Left kidney (tissue), 2 donors: ENCODE data around the gene NEURL1. TPM values are rescaled to one million over a fixed set of nuclear protein-coding genes. Genes with fewer than 3 reads are reported as not detected.
A peak's percentile ranks its signal among the peaks of the same experiment; 100 is the strongest.
"Not testable (repeated sequence)": the region's sequence is repeated elsewhere in the genome, so short reads cannot be mapped to it uniquely, and the experiment has no call there.

Experiments
- DNase-seq: peaks from one replicate; pipeline ENCODE4 v3.0.0-alpha.2; 2013
- polyA plus RNA-seq: library from polyadenylated mRNA; unstranded; fragments of 120-200 nt; gene quantifications from one replicate; pipeline ENCODE4 v1.2.1, GENCODE V29; 2013; ENCODE audit not compliant: insufficient read length

Gene NEURL1
- polyA plus RNA-seq, 1 donor: 1.6 TPM

- no peak for DNase-seq
Observed at GRCh38 chr10:103584216-103585010, 90.9 kb downstream of the NEURL1 start.

GRCh38 chr10:103585011-103585405 lies 91.5 kb downstream of the NEURL1 start:
- no peak for DNase-seq

DNA sequence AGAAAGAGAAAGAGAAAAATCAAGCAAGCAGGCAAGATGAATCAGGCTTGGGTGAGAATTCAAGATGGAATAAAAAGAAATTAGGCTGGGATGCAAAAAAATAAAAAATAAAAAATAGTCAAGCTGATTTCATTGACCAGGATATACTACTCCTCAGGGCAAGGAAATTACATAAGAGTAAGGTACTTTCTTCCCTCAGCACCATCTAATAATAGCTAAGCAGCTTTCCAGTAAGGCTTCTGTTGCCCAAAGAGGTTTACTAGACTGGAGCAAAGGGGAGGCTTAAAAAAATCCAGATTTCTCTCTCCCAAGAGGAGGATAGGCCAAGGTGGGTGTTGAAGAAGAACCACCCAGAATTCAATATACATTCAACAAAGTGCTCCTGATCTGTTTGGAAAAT lies 93.6 kb downstream of the NEURL1 start:
- no peak for DNase-seq

DNA sequence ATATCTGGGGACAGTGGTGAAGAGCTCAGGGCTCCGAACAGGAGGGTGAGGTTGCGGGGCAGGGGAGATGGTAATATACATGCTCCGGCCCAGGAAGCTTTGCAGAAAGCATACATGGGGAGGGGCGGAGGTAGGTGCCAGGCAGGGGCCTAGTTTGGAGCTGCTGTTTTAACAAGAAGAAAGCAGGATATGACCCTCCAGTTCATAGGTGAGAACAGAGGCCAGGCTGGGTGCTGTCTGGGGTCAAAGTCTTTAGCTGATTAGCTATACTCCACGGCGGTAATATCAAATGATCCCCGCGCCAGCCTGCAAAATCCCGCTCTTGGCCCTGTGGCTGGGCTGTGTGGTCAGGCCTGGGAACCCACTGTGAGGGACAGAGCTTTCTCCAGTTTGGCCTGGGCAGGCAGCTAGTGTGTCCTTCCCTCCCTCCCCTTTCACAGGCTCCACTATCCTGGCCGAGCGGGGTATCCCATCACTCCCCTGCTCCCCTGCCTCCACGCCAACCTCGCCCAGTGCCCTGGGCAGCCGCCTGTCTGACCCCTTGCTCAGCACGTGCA lies 95.6 kb downstream of the NEURL1 start:
- no peak for DNase-seq

- DNase-seq: no peak
Observed at GRCh38 chr10:103590060-103590459, 96.6 kb downstream of the NEURL1 start.

GRCh38 chr10:103590744-103591291 lies 97.3 kb downstream of the NEURL1 start:
- no peak for DNase-seq

- DNase-seq: no peak
Observed at GRCh38 chr10:103592186-103593021, 98.9 kb downstream of the NEURL1 start.

DNA sequence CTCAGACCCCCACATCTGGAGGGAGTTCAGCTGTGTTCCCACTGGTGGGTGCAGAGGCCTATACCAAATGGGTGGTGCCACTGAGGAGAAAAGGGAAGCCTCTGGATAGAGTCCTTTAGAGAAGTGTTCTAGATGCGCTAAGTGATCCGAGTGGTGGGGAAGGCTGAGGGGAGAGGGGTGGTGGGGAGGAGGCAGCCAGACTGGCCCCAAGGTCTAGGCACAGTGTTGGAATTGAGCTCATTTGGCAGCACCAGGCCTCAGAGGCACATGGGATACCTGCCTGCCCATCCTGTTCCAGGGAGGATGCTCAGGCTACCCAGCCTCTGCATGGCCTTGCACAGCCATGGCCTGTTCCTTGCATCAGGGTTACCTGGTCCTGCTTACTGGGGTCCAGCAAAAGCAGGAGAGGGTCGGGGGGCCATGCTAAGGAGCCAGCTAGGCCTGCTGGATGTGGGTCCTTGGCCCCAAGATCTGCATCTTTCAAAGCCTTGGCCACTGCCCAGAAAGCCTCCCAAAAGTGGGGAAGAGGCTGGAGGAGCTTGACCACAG lies 99.6 kb downstream of the NEURL1 start:
- DNase-seq: no peak

DNA sequence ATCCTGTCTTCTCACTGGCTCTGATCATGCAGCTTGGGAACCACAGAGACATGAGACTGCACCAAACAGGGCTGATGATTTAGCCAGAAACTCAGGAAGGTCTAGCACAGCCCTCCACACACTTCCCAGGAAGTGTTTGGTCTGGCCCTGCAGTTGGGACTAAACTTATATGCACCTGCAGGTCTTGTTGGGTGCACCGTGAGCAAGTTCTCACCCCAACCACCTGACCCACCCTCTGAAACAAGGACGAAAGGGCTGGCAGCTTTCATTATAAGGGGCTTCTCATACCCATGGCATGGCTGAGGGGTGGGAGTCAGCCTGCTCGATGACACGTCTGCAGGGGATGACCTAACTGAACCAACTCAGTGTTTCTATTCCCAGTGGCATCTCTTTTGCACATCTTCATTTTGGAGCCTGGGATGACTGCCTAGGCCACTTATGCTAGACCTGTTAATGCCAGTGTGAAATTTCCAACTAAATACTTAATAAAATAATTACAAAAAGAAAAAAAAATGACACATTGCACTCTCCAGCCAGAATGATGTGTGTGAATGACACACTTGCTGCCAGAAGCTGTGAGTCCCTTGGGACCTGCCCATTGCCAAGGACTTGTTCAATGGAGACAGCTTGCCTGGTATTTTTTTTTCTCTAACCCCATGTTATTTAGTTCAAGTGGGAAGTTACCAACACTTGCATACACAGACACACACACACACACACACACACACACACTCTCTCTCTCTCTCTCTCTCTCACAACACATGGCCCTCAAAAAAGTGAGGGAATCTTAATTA lies 102.6 kb downstream of the NEURL1 start:
- DNase-seq: no peak

- DNase-seq: no peak
Observed at GRCh38 chr10:103597003-103597402, 103.5 kb downstream of the NEURL1 start.

- peak; percentile 87 for DNase-seq
Observed at GRCh38 chr10:103598654-103599115, 105.2 kb downstream of the NEURL1 start.

DNA sequence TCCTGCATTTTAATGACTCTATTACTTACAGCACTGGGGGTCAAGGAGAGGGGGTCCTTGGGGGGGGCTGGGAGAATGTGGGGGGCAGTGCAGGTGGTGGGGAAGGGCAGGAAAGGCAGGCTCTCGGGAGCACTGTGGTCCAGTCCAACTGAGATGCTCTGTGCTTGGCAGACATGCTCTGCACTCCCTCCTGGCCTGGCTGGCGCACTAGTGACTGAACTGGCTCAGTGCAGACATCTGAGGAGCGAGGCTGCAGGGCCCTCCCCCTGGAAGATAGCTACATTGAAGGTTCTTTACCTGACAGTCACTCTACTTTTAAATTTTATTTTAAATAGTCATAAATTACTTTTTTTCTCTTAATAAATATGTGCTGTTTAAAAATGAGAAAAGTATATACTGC lies 105.7 kb downstream of the NEURL1 start:
- DNase-seq: no peak

- no peak for DNase-seq
Observed at GRCh38 chr10:103599907-103600306, 106.4 kb downstream of the NEURL1 start.

- DNase-seq: no peak
Observed at GRCh38 chr10:103600325-103600724, 106.8 kb downstream of the NEURL1 start.

DNA sequence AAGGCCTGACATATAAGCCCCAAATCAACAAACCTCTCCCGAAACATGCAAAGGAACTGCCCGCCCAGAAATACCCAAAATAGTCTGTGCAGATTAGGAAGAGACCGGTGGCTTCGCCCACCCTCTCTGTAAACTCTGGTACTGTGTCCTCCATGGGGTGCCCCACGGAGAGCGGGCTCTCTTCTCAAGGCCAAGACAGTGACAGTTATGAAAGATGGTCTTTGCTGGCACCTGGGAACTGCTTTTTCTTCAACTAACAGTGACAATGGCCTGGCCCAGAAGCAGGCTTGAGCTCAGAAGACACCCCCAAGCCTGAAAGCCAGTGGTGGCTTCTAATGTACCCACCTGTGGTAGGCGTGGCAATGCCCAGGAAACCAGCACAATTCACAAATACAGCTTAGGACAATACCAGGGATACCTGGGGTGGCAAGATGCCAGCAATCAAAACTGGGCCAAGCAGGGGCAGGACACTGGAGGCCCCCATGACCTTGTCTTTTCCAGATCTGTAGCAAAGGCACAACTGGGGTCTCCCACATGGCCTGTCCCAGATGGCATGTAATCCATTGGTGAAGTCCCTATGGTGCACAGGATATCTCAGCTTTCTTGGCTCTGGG lies 107.6 kb downstream of the NEURL1 start:
- DNase-seq: no peak

GRCh38 chr10:103602028-103602851 lies 108.7 kb downstream of the NEURL1 start:
- no peak for DNase-seq

- DNase-seq: no peak
Observed at GRCh38 chr10:103602852-103603155, 109.3 kb downstream of the NEURL1 start.

GRCh38 chr10:103603382-103603781 lies 109.9 kb downstream of the NEURL1 start:
- DNase-seq: no peak

DNA sequence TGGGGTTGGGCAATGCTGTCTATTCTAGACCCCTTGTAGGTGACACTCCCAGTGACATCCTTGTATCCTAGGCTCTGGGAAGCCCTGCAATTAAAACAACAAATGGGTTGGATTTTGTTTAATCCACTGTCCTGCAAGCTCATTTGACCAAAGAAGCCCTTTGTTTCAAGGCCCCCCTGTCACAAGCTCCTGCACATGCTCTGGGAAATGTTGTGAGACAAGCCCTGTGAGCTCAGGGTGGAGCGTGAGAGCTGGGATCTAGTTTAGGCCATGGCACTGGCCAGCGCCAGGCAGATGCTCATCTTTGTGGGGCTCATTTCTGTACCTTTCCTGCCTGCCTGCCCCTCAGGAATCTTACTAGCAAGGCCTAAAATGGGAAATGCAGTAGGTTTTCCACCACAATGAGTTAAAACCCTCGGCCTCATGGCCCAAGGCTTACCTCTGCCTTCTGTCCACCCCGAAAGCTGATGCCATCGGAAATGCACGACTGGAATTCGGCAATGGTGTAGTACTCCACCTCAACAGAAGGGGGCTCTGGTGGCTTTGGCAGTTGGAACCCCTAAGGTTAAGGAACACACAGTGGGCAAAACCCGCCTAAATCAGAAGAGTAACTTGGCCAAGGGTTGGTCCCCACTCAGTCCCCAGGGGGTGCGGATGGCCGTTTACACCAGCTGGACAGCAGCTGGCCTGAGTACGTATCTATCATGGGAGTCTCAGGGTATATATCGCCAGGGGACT lies 112.0 kb downstream of the NEURL1 start:
- DNase-seq: no peak

DNA sequence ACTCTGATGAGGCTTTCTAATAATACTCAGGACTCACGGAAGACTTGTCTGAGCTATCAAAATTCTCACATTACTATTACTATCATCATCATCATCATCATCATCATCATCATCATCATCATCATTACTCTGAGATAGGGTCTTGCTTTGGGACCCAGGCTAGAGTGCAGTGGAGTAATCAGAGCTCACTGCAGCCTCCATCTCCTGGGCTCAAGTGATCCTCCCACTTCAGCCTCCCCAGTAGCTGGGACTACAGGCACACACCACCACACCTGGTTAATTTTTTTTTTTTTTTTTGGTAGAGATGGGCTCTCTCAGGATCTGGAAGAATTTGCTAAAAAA lies 112.6 kb downstream of the NEURL1 start:
- DNase-seq: not testable (repeated sequence)
